Epithelial cell of esophagus (primary cell): ENCODE results near the gene ARMC2.
A peak's percentile ranks its signal among the peaks of the same experiment; 100 is the strongest.
"Not testable (repeated sequence)": the region's sequence is repeated elsewhere in the genome, so short reads cannot be mapped to it uniquely, and the experiment has no call there.

Experiments used
- DNase-seq: peaks from one replicate; pipeline ENCODE4 v3.0.0; 2010; ENCODE audit warnings: low read depth
- H3K4me3 ChIP-seq: 2 replicates; pipeline ENCODE4 v1.5.1; 2011; ENCODE audit warnings: mild to moderate bottlenecking, low read length, control low read depth
- CTCF ChIP-seq: IDR thresholded peaks from 2 replicates; pipeline ENCODE4 v1.5.1; 2011; ENCODE audit warnings: low read depth, mild to moderate bottlenecking, low read length, control low read depth, inconsistent platforms; ENCODE audit not compliant: insufficient read depth; ENCODE audit errors: missing control alignments

Gene ARMC2

DNA sequence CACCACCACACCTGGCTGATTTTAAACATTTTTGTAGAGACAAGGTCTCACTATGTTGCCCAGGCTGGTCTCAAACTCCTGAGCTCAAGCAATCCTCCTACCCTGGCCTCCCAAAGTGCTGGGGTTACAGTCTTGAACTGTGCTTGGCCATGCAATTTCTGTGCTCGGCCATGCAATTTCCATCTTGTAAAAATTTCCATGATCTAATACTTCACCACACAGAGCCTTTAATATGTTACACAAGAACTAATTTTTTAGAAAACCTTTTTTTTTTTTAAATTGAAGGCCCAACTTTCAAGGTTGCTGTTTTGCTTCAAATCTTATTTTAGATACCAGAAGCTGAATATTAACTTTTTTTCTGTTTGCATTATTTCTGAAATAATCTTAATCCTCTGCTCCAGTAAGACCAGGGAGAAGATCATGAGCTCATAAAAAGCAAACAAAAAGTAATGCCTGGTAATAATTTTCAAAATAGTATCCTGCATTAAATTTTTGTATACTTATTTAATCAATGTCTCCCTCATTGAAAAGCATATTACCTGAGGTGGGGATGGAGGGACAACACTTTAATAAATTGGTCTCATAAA, 38.1 kb upstream of the ARMC2 start:
- no peak overlapping the region for H3K4me3 ChIP-seq
- no peak for TF ChIP-seq CTCF
- no peak for DNase-seq

- no peak overlapping the region for H3K4me3 ChIP-seq
These were observed 36.7 kb upstream of the ARMC2 start for GRCh38 chr6:108811490-108811889.

GRCh38 chr6:108813218-108813617, 35.0 kb upstream of the ARMC2 start:
- DNase-seq: not testable (repeated sequence)

More at GRCh38 chr6:108811490-108811889, 36.7 kb upstream of the ARMC2 start:
- DNase-seq: no peak
- TF ChIP-seq CTCF: no peak

DNA sequence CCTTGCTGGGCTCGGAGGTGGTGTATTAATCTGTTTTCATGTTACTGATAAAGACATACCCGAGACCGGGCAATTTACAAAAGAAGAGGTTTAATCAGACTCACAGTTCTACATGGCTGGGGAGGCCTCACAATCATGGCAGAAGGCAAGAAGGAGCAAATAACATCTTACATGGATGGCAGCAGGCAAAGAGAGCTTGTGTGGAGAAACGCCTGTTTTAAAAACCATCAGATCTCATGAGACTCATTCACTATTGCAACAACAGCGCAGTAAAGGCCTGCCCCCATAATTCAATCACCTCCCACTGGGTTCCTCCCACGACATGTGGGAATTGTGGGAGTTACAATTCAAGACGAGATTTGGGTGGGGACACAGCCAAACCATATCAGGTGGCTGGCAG, 30.9 kb upstream of the ARMC2 start:
- not testable (repeated sequence) for DNase-seq, H3K4me3 ChIP-seq

More at GRCh38 chr6:108813218-108813617, 35.0 kb upstream of the ARMC2 start:
- H3K4me3 ChIP-seq: not testable (repeated sequence)

GRCh38 chr6:108820006-108820405, 28.2 kb upstream of the ARMC2 start:
- no peak for DNase-seq
- H3K4me3 ChIP-seq: no peak overlapping the region
- TF ChIP-seq CTCF: no peak

GRCh38 chr6:108822401-108822800, 25.8 kb upstream of the ARMC2 start:
- no peak for TF ChIP-seq CTCF
- DNase-seq: no peak
- no peak overlapping the region for H3K4me3 ChIP-seq

DNA sequence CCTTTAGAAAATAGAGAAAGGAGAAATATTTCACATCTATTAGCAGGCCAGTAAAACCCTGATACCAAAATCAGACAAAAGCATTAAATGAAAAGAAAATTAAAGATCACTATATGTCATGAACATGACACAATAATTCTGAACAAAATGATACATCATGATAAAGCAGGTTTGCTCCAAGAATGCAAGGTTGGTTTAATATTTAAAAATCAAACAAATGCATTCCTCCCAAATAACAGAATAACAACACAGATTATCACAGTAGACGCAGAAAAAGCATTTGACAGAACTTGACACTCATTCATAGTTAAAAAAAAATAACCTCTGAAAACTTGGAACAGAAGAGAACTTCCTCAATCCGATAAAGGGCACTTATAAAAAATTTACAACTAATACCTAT, 22.9 kb upstream of the ARMC2 start:
- no peak for TF ChIP-seq CTCF
- no peak for DNase-seq
- H3K4me3 ChIP-seq: no peak overlapping the region

- H3K4me3 ChIP-seq: no peak overlapping the region
- no peak for TF ChIP-seq CTCF
- peak; percentile 31 for DNase-seq
These were observed 17.1 kb upstream of the ARMC2 start for GRCh38 chr6:108831104-108831503.
